ENCODE data around the gene EXOC6B. TPM values are rescaled to one million over a fixed set of nuclear protein-coding genes. Genes with fewer than 3 reads are reported as not detected.

Gene EXOC6B
- total RNA-seq, 2 experiments from 2014 or later = 6.2 to 8.3 TPM

DNA sequence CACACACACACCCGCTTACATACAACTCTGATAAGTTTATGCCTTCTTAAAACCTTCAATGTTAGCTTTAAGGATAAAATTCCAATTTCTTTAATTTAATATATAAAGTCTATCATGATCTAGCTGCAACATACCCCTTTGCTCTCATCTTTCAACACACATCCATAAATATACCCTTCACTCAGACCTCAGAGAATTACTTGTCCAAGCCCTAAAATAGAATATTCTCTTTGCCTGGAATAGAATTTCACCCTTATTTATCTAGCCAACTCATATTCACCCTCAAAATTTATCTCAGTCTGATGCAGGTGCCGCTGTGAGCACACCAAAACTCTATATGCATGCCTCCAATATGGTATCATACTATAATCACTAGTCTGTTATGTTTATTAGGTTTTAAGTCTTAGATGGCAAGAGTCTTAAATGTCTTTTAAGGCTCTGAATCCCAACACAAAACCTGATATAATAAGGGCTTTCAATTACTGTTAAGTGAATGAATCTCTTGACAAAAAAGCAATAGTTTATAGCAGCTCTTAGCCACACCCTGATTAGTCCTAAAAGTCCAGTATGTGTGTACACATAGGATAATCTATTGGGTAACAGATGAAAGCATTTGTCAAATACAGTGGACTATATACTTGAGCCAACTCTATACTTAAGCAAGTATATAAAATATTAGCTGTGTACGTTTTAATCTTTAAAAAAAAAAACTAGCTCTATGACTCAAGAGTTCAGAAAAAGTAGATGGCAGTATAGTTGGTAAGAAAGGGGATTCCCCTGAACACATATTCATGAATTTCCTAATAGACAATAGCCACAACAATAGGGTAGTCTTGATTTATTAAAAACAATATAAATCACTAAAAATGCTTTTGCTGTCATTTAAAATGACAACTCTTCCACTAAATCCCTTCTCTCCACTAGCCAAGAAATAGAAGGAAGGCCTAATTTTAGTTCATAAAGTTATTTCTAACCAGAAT lies 144.5 kb downstream of the EXOC6B start:
- no peaks in the 10 kb centered on the region for H3K4me1 Mint-ChIP-seq (ENCODE audit: low read depth)
- intact Hi-C loops (cut with micrococcal nuclease) = no loop called here
- no peaks in the 10 kb centered on the region for H3K9me3 Mint-ChIP-seq
- DNase-seq = no peak
- POLR2A ChIA-PET = no interaction called here
- TF ChIP-seq, protein P1, sequence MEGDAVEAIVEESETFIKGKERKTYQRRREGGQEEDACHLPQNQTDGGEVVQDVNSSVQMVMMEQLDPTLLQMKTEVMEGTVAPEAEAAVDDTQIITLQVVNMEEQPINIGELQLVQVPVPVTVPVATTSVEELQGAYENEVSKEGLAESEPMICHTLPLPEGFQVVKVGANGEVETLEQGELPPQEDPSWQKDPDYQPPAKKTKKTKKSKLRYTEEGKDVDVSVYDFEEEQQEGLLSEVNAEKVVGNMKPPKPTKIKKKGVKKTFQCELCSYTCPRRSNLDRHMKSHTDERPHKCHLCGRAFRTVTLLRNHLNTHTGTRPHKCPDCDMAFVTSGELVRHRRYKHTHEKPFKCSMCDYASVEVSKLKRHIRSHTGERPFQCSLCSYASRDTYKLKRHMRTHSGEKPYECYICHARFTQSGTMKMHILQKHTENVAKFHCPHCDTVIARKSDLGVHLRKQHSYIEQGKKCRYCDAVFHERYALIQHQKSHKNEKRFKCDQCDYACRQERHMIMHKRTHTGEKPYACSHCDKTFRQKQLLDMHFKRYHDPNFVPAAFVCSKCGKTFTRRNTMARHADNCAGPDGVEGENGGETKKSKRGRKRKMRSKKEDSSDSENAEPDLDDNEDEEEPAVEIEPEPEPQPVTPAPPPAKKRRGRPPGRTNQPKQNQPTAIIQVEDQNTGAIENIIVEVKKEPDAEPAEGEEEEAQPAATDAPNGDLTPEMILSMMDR (IDR thresholded peaks at IDR 0.05) = no peak
- CTCF ChIA-PET = no interaction called here
- H3K27me3 Mint-ChIP-seq = no peaks in the 10 kb centered on the region
- ATAC-seq = no peak
- H3K27ac Mint-ChIP-seq = no peak overlapping the region
- H3K4me3 Mint-ChIP-seq = no peak overlapping the region
- peaks cover 4% of the 10 kb centered on the region for H3K36me3 Mint-ChIP-seq (ENCODE audit: low read depth)

DNA sequence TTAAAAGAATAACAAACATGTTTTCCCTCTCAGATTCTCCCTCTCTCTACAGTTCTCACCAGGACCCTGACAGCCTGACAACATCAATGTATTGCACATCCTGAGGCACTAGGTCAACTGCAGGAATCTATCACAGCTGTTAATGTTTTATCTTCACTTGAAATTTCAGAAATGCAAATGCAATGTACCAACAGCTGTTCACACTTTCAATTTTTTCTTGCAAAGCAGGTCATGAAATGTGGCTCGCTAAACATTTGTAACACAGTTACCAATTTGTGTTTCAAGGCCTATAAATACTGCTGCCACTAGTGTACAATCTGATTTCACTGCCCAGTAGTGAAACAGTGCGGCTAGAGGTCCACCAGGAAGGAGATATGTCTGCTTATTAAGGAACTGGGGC lies 147.8 kb downstream of the EXOC6B start:
- no peak overlapping the region for H3K27ac Mint-ChIP-seq
- ChIA-PET POLR2A (no interaction called here), CTCF (no interaction called here)
- ATAC-seq = no peak
- TF ChIP-seq, protein P1 (IDR thresholded peaks at IDR 0.05) = no peak
- no peak overlapping the region for H3K4me3 Mint-ChIP-seq
- H3K27me3 Mint-ChIP-seq = no peaks in the 10 kb centered on the region
- intact Hi-C loops (cut with micrococcal nuclease) = no loop called here
- no peaks in the 10 kb centered on the region for H3K4me1 Mint-ChIP-seq (ENCODE audit: low read depth)
- no peak for DNase-seq
- H3K36me3 Mint-ChIP-seq (ENCODE audit: low read depth) = peaks cover 4% of the 10 kb centered on the region
- H3K9me3 Mint-ChIP-seq = no peaks in the 10 kb centered on the region

DNA sequence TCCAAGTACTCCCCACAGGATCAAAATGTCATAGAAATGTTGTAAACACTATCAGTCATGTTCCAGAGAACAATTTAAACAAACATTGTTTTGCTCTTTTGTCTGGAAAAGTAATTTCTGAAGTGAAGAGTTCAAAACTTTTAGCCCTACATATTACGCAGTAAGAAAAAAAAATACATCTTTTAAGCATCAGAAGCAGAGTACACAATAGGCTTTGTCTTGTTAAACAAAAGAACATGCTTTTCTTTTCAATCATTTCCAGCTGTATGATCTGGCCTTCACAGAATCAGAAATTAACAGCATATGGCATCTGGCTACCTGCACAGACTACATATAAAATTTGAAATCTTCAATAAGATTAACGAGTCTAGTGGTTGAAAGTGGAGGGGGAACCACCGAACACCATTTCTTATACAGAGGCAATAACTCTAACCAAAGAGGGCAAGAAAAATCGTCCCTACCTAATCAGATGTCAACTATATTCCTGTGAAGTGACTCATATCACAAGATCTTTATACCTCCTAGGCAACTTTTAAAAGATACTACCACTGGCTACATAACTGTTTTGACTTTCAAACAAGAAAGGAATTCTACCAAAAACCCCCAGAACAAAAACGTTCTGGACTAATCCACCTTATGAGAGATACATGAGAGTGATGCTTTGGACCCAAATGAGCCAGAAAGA lies 149.3 kb downstream of the EXOC6B start:
- Mint-ChIP-seq H3K4me3 (no peak overlapping the region), H3K36me3 (ENCODE audit: low read depth) (peaks cover 4% of the 10 kb centered on the region), H3K27ac (no peak overlapping the region), H3K4me1 (ENCODE audit: low read depth) (no peaks in the 10 kb centered on the region), H3K27me3 (no peaks in the 10 kb centered on the region), H3K9me3 (no peaks in the 10 kb centered on the region)
- ChIA-PET CTCF (no interaction called here), POLR2A (no interaction called here)
- DNase-seq (no peak), ATAC-seq (no peak)
- intact Hi-C loops (cut with micrococcal nuclease) = no loop called here
- TF ChIP-seq, protein P1 (IDR thresholded peaks at IDR 0.05) = no peak

DNA sequence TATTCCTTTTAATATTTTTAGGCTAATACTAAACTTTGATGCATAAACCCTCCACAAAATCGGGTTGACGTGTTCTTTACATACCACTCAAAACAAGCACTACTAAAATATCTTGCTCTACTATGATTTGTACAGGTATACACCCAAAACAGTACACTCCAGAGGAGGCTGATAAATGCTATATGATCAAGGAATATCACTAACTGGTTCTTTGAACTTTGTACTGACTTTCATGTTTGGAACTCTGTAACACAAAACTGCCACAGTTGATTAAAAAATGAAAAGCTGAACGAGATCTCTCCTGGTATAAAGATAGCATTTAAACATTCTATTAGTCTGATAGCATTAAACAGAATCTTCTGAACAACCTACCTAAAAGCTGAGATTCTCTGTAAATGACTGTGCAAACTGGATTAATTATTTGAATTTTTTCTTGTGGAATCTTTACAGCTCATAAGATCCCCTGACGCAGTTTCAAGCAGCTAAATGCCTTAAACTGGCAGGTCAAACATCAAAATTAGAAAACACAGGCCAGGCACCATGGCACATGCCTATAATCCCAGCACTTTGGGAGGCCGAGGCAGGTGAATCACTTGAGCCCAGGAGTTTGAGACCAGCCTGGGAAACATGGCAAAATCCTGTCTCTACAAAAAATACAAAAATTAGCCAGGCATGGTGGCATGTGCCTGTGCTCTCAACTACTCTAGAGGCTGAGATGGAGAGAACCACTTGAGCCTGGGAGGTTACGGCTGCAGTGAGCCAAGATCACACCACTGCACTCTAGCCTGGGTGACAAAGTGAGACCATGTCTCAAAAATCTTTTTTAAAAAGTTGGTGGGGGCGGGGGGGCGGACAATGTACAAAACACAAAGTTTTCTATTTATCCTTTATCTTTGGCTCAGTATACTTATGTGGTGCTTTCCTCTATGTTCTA lies 150.6 kb downstream of the EXOC6B start:
- ATAC-seq (no peak), DNase-seq (no peak)
- Mint-ChIP-seq H3K27ac (no peak overlapping the region), H3K9me3 (no peaks in the 10 kb centered on the region), H3K27me3 (no peaks in the 10 kb centered on the region), H3K4me1 (ENCODE audit: low read depth) (no peaks in the 10 kb centered on the region), H3K4me3 (no peak overlapping the region), H3K36me3 (ENCODE audit: low read depth) (peaks cover 5% of the 10 kb centered on the region)
- POLR2A ChIA-PET = no interaction called here
- CTCF ChIA-PET = no interaction called here
- intact Hi-C loops (cut with micrococcal nuclease) = no loop called here
- TF ChIP-seq, protein P1 (IDR thresholded peaks at IDR 0.05) = no peak

Measured in activated CD8-positive, alpha-beta T cell treated with anti-CD3 and anti-CD28 coated beads for 36 hours (primary cell).